CMK (cell line): ENCODE measurements around the gene NOSIP.

ENCODE experiments used
- DNase-seq: peaks from one replicate; pipeline ENCODE4 v3.0.0-alpha.2; 2010; ENCODE audit warnings: low read depth

The NOSIP gene

DNA sequence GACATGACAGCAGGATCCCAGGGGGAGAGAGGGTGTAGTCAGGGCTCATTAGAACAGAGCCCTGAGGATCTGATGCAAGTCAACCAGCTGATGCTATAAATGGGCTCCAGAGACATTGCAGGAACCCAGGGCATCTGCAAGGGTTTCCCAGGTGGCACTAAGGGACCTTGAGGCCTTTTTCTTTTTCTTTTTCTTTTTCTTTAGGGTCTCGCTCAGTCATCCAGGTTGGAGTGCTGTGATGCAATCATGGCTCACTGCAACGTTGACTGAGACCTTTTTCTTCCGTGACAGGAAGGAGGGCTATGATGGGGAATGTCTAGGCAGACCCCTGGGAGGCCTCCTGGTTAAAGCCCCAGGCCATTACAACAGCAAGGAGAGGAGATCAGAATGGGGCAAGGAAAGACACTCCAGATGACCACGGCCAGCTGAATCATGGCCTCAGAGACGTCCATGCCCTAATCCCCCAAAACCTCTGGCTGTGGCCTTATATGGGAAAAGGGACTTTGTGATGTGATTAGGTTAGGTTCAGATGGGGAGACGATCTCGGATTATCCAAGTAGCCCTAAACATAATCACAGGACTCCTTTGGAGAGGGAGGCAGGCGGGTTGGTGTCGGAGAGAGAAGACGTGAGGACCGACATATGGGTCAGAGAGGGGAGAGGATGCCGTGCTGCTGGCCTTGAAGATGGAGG is 72.4 kb downstream of the NOSIP start:
- no peak for DNase-seq

DNA sequence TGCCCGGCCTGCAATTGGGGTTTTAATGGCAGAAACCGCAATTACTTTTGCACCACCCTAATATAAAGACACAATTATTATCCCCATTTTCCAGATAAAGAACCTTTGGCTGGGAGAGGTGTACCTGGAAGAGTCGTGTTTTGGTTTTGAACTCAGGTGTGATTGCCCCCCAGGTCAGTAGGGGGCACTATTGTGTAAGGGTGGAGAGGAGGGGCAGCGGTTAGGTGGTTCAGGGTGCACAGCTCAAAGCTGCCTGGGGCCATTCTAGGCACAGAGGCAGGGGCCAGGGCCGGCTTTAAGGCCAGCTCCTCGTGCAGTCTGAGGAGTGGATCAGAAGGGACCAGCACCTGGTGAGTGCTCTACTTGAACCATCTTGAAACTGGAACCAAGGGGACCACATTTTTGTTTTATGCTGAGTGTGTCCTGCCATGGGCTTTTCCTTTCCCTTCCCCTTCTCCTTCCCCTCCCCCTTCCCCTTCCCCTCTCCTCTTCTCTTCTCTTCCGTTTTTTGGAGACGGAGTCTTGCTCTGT is 73.7 kb downstream of the NOSIP start:
- peak; percentile 61 for DNase-seq
